Panc1 (cell line): Measurements from ENCODE around the gene NOX4. TPM values are rescaled to one million over a fixed set of nuclear protein-coding genes. Genes with fewer than 3 reads are reported as not detected.

Experiments used
- ATAC-seq: fragments of 200-7000 bp; cut with Tn5 transposase; 2 replicates; pipeline ENCODE4 v1.9.1; 2020; ENCODE audit warnings: mild to moderate bottlenecking, moderate library complexity
- BruUV-seq: library from RNA; stranded (reverse); fragments of 400-500 nt; replicated peaks from 2 replicates; lab custom pipeline; 2021; lab: Mats Ljungman, UMichigan
- CTCF ChIA-PET: fragments of 300-600 bp; sonication (Branson Sonifier 250); formaldehyde crosslinking; loops from one replicate; lab custom pipeline; 2022; ENCODE audit warnings: antibody characterized with exemption; lab: Charles Lee
- POLR2A ChIA-PET: fragments of 300-600 bp; sonication (Branson Sonifier 250); formaldehyde crosslinking; loops from one replicate; lab custom pipeline; 2022; ENCODE audit warnings: antibody characterized with exemption; lab: Charles Lee
- DNase-seq: peaks from one replicate; pipeline ENCODE4 v3.0.0-alpha.2; 2010; ENCODE audit warnings: low read depth, low spot score
- H3K27ac ChIP-seq: 2 replicates; pipeline ENCODE4 v1.5.1; 2011; ENCODE audit warnings: mild to moderate bottlenecking, low read length, inconsistent platforms
- H3K27me3 ChIP-seq: fragments of 200-500 bp; sonication (Bioruptor generic); 2 replicates; pipeline ENCODE4 v1.6.0; 2014; ENCODE audit warnings: low read length, inconsistent platforms; ENCODE audit not compliant: control insufficient read depth, insufficient read depth
- H3K36me3 ChIP-seq: fragments of 200-500 bp; sonication (Bioruptor generic); 2 replicates; pipeline ENCODE4 v1.5.1; 2014; ENCODE audit warnings: inconsistent platforms, mild to moderate bottlenecking, low read length, moderate library complexity; ENCODE audit not compliant: control insufficient read depth, insufficient read depth
- H3K4me1 ChIP-seq: 2 replicates; pipeline ENCODE4 v1.5.1; 2011; ENCODE audit warnings: inconsistent platforms, mild to moderate bottlenecking, low read length, moderate library complexity; ENCODE audit not compliant: control insufficient read depth, insufficient read depth
- H3K4me3 ChIP-seq, 2 experiments: 2 replicates each; pipeline ENCODE4 v1.5.1; 2011 to 2012; ENCODE audit warnings: low read depth in 2 of 2, low read length in 2 of 2, mild to moderate bottlenecking in 2 of 2, inconsistent platforms in 1 of 2, moderate library complexity in 1 of 2
- H3K9me3 ChIP-seq: fragments of 200-500 bp; sonication (Bioruptor generic); 2 replicates; pipeline ENCODE4 v1.5.1; 2014; ENCODE audit warnings: low read depth, mild to moderate bottlenecking, inconsistent platforms, low read length, moderate library complexity; ENCODE audit not compliant: control insufficient read depth, insufficient read depth
- CTCF ChIP-seq: fragments of 450-650 bp; IDR thresholded peaks from 2 replicates; pipeline ENCODE4 v1.5.1; 2017; ENCODE audit warnings: mild to moderate bottlenecking
- POLR2AphosphoS5 ChIP-seq: IDR thresholded peaks from 2 replicates; pipeline ENCODE4 v1.6.1; 2012; ENCODE audit warnings: mild to moderate bottlenecking, low read depth, low read length, moderate library complexity
- REST ChIP-seq, 2 experiments: IDR thresholded peaks; 2 replicates each; pipeline ENCODE4 v1.6.1; 2011 to 2012; ENCODE audit warnings: low read depth in 2 of 2, control low read depth in 1 of 2, low read length in 1 of 2, mild to moderate bottlenecking in 1 of 2, moderate library complexity in 1 of 2; ENCODE audit not compliant: insufficient read depth in 1 of 2
- SIN3A ChIP-seq: IDR thresholded peaks from 2 replicates; pipeline ENCODE4 v1.6.1; 2012; ENCODE audit warnings: low read depth, mild to moderate bottlenecking, low read length, moderate library complexity, borderline replicate concordance; ENCODE audit not compliant: insufficient read depth
- TCF7L2 ChIP-seq: IDR thresholded peaks from 2 replicates; pipeline ENCODE4 v1.6.1; 2011; ENCODE audit warnings: mild to moderate bottlenecking, low read depth, low read length, inconsistent platforms
- in situ Hi-C: cut with HindIII; loops from 2 replicates; pipeline ENCODE4 v1.10.0; 2016; ENCODE audit warnings: low sequenced_read_pairs, low pct_unique_long_range_greater_than_20kb
- intact Hi-C: fragments of 100-400 bp; cut with micrococcal nuclease; formaldehyde crosslinking; loops from one replicate; pipeline ENCODE4 v1.10.0; 2022; ENCODE audit not compliant: unreplicated experiment
- total RNA-seq: library from RNA; stranded (reverse); gene quantifications from one replicate; pipeline ENCODE4 v1.2.1, GENCODE V29; 2021; ENCODE audit not compliant: unreplicated experiment

NOX4 gene
- total RNA-seq, 1 experiment from 2014 or later, result not detected

DNA sequence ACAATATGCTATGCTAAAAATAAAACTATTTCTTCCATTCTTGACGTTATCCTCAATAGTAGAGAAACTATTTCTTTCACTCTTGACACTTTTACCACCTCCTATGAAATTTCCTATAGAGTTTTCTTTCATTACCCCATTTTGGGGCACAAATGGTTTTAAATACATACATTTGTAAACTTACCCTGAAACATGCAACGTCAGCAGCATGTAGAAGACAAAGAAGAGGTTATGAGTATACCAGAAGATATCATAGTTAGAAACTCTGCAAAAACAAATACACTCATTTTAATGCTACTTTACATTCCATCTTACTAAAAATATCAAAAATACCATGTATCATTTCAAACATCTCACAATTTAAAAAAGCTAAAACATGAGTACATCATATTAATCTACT lies 69.5 kb downstream of the NOX4 start:
- in situ Hi-C loops, result no loop called here
- intact Hi-C loops, result no loop called here
- DNase-seq (no peak), ATAC-seq (no peak)
- ChIA-PET POLR2A (no interaction called here), CTCF (no interaction called here)
- Histone ChIP-seq H3K27ac (no peak overlapping the region), H3K9me3 (0 out of 2 replicates have a peak, but pooled peaks cover 4% of the 10 kb centered on the region), H3K27me3 (no peaks in the 10 kb centered on the region), H3K4me1 (no peaks in the 10 kb centered on the region), H3K36me3 (no peaks in the 10 kb centered on the region), H3K4me3 (no peak overlapping the region)
- no TSS peak for BruUV-seq
- TF ChIP-seq SIN3A (no peak), TCF7L2 (no peak), POLR2AphosphoS5 (no peak)

DNA sequence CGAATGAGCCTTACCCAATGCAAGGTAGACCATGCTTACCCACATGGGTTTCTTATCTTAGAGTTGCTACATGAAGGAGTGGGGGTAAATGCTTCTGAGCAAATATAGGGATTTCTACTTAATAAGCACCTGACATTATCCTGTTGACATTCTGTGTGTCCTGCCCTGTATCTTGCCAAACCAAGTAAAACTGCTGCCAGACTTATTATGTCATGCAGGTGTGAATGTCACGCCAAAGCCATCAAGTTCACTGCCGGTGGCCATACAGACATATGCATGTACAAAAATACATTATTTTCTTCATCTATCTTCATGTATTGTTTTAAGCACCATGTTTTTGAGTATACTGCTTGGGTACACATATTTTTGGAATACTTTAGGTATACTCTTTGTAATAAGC lies 70.2 kb downstream of the NOX4 start:
- ChIA-PET CTCF (no interaction called here), POLR2A (no interaction called here)
- no TSS peak for BruUV-seq
- Histone ChIP-seq H3K27me3 (no peaks in the 10 kb centered on the region), H3K9me3 (0 out of 2 replicates have a peak, but pooled peaks cover 4% of the 10 kb centered on the region), H3K4me3 (no peak overlapping the region), H3K27ac (no peak overlapping the region), H3K36me3 (no peaks in the 10 kb centered on the region), H3K4me1 (no peaks in the 10 kb centered on the region)
- intact Hi-C loops (no loop called here), in situ Hi-C loops (no loop called here)
- ATAC-seq (no peak), DNase-seq (no peak)
- TF ChIP-seq TCF7L2, result no peak
- no peak for TF ChIP-seq REST (IDR thresholded peaks at IDR 0.05; ENCODE audit: insufficient read depth in 1 of 2, low read depth in 2 of 2, low read length in 1 of 2)
- no peak for TF ChIP-seq CTCF
- TF ChIP-seq SIN3A, result no peak
- TF ChIP-seq POLR2AphosphoS5, result no peak

DNA sequence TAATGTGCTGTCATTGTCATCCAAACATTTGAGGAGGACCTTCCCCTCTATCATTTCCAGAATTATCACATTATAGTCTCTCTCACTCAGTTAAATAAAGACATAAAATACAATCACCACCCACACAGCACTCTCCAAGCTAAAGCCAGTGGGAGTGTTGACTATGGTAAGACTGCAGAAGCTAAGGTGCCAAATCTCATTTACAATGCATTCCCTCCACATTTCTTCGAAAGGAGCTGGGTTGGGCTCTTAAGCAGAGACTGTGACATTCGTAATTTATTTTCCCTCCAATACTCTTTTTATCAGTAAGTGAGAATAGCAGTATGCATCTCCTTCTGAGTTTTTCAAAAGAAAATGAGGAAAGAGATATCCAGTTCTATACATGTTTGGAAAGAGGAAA lies 74.2 kb downstream of the NOX4 start:
- H3K27ac ChIP-seq, result no peak overlapping the region
- ChIA-PET CTCF (no interaction called here), POLR2A (no interaction called here)
- TF ChIP-seq SIN3A (no peak), TCF7L2 (no peak), CTCF (no peak), POLR2AphosphoS5 (no peak), REST (IDR thresholded peaks at IDR 0.05; ENCODE audit: insufficient read depth in 1 of 2, low read depth in 2 of 2, low read length in 1 of 2) (no peak)
- H3K4me1 ChIP-seq, result no peaks in the 10 kb centered on the region
- intact Hi-C loops (no loop called here), in situ Hi-C loops (no loop called here)
- ATAC-seq (no peak), DNase-seq (no peak)
- no peaks in the 10 kb centered on the region for H3K9me3 ChIP-seq
- no peaks in the 10 kb centered on the region for H3K36me3 ChIP-seq
- no peak overlapping the region for H3K4me3 ChIP-seq
- BruUV-seq, result no TSS peak
- no peaks in the 10 kb centered on the region for H3K27me3 ChIP-seq
